ENCODE data around the gene TYW3. TPM values are rescaled to one million over a fixed set of nuclear protein-coding genes. Genes with fewer than 3 reads are reported as not detected.

TYW3 gene
- total RNA-seq, 1 donor from 2014 or later, result 0.13 TPM

DNA sequence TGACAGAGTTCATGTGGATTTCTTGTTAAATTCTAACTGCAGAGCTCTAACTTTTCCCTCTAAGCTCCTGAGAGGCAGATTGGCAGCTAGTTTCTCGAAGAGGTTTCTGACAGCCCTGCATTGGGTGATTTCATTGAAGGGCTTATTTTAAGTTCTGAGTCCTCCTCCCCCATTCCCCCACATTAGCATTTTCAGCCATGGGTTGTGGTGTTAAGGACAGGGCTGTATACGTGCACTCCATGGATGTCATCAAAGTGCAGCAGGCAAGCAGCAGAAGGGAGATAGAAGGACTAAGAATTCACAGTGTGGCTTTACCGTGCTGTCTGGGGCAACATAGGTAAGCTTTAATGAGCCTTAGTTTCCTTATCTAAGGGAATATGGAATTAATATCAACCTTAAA lies 19.1 kb upstream of the TYW3 start:
- Histone ChIP-seq H3K4me2 (peak overlapping the region; percentile 21), H3K9ac (no peak overlapping the region), H3K27ac (no peak overlapping the region), H2AFZ (replicated peaks) (peak overlapping the region; percentile 67), H3K4me1 (peaks cover 17% of the 10 kb centered on the region), H3K36me3 (no peaks in the 10 kb centered on the region), H4K20me1 (ENCODE audit: low read depth) (no peaks in the 10 kb centered on the region), H3K79me2 (ENCODE audit: low read depth) (no peaks in the 10 kb centered on the region), H3F3A (ENCODE audit: low read depth) (no peaks in the 10 kb centered on the region), H3K27me3 (no peaks in the 10 kb centered on the region), H3K4me3 (no peak overlapping the region), H3K9me3 (ENCODE audit: low read depth) (no peaks in the 10 kb centered on the region)
- TF ChIP-seq EZH2 (IDR thresholded peaks at IDR 0.05) (no peak), EZH2phosphoT487 (IDR thresholded peaks at IDR 0.05) (no peak), CTCF (IDR thresholded peaks at IDR 0.05) (no peak)
- DNase-seq (ENCODE audit: low spot score), result no peak
- H3K27ac Mint-ChIP-seq, result no peak overlapping the region
- H3K4me1 Mint-ChIP-seq, result peaks cover 10% of the 10 kb centered on the region
- H3K27me3 Mint-ChIP-seq (ENCODE audit: insufficient read depth, low read depth), result no peaks in the 10 kb centered on the region
- no peak overlapping the region for H3K4me3 Mint-ChIP-seq
- peaks cover 2% of the 10 kb centered on the region for H3K36me3 Mint-ChIP-seq
- H3K9me3 Mint-ChIP-seq, result no peaks in the 10 kb centered on the region

DNA sequence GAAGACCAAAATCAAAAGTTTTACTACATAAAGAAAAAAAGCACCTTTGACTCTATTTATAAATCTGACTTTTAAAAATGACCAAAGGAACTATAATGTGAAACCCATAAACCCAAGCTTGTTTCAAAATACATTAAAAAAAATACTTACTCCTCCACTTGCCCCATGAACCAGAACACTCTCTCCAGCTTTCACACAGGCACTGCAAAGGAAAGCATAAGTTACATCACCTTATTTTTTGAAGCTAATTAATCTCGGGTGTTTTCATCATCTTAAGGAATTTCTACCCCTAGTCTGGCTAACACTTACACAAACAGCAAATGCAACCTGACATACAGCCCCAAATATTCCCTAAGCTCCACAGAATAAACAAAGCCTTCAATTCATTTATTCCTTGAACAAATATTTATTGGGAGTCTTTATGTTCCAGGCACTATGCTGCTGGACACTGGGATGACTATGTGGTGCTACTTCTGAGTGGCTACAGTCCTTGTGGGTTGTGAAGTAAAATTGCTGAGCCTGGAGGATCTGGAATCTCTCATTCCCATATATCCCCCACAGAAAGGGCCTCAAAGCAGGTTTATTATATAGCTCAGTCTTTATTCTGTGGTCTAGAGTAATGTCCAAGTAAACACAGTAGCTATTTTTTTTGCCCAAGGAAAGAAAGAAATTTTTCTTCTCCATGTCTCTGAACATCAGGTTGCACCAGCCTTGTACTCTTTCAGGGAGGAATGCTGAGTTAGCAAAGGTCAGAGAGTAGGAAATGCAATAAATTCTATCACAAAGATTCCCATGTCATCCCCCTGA lies 18.3 kb upstream of the TYW3 start:
- Mint-ChIP-seq H3K27ac (no peak overlapping the region), H3K27me3 (ENCODE audit: insufficient read depth, low read depth) (no peaks in the 10 kb centered on the region), H3K9me3 (no peaks in the 10 kb centered on the region), H3K4me3 (no peak overlapping the region), H3K36me3 (peaks cover 2% of the 10 kb centered on the region), H3K4me1 (peaks cover 10% of the 10 kb centered on the region)
- no peak for DNase-seq (ENCODE audit: low spot score)
- no peaks in the 10 kb centered on the region for H3K27me3 ChIP-seq
- H3K4me2 ChIP-seq, result no peak overlapping the region
- H3K9me3 ChIP-seq (ENCODE audit: low read depth), result no peaks in the 10 kb centered on the region
- H3K27ac ChIP-seq, result no peak overlapping the region
- H4K20me1 ChIP-seq (ENCODE audit: low read depth), result no peaks in the 10 kb centered on the region
- H3K36me3 ChIP-seq, result no peaks in the 10 kb centered on the region
- H3K4me1 ChIP-seq, result peaks cover 17% of the 10 kb centered on the region
- H3K4me3 ChIP-seq, result no peak overlapping the region
- no peak overlapping the region for H3K9ac ChIP-seq
- no peak for TF ChIP-seq EZH2phosphoT487 (IDR thresholded peaks at IDR 0.05)
- TF ChIP-seq EZH2 (IDR thresholded peaks at IDR 0.05), result no peak
- no peak for TF ChIP-seq CTCF (IDR thresholded peaks at IDR 0.05)
- H3F3A ChIP-seq (ENCODE audit: low read depth), result no peaks in the 10 kb centered on the region
- no peaks in the 10 kb centered on the region for H3K79me2 ChIP-seq (ENCODE audit: low read depth)
- no peak overlapping the region for H2AFZ ChIP-seq (replicated peaks)

DNA sequence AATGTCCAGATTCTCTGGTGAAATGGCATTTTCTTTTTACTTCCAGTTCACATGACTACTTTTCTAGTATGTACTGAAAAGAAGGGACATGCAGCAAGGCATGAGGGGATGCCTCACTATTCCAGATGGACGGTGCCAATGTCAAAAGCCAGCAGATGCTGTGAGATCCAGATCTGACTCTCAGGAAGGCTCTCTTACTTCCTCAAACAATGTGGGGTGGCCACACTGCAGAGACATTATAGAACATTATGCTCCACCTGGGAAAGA lies 17.8 kb upstream of the TYW3 start:
- H3K27ac Mint-ChIP-seq, result no peak overlapping the region
- peaks cover 10% of the 10 kb centered on the region for H3K4me1 Mint-ChIP-seq
- H3K4me1 ChIP-seq, result peaks cover 17% of the 10 kb centered on the region
- peaks cover 2% of the 10 kb centered on the region for H3K36me3 Mint-ChIP-seq
- H3K27ac ChIP-seq, result no peak overlapping the region
- no peaks in the 10 kb centered on the region for H3K27me3 ChIP-seq
- no peak overlapping the region for H2AFZ ChIP-seq (replicated peaks)
- no peaks in the 10 kb centered on the region for H3K79me2 ChIP-seq (ENCODE audit: low read depth)
- no peak overlapping the region for H3K4me3 ChIP-seq
- no peak overlapping the region for H3K4me3 Mint-ChIP-seq
- no peak for DNase-seq (ENCODE audit: low spot score)
- no peaks in the 10 kb centered on the region for H3K9me3 Mint-ChIP-seq
- H3K27me3 Mint-ChIP-seq (ENCODE audit: insufficient read depth, low read depth), result no peaks in the 10 kb centered on the region
- H3K9ac ChIP-seq, result no peak overlapping the region
- no peak for TF ChIP-seq EZH2phosphoT487 (IDR thresholded peaks at IDR 0.05)
- no peak overlapping the region for H3K4me2 ChIP-seq
- H3F3A ChIP-seq (ENCODE audit: low read depth), result no peaks in the 10 kb centered on the region
- no peaks in the 10 kb centered on the region for H4K20me1 ChIP-seq (ENCODE audit: low read depth)
- H3K36me3 ChIP-seq, result no peaks in the 10 kb centered on the region
- H3K9me3 ChIP-seq (ENCODE audit: low read depth), result no peaks in the 10 kb centered on the region

DNA sequence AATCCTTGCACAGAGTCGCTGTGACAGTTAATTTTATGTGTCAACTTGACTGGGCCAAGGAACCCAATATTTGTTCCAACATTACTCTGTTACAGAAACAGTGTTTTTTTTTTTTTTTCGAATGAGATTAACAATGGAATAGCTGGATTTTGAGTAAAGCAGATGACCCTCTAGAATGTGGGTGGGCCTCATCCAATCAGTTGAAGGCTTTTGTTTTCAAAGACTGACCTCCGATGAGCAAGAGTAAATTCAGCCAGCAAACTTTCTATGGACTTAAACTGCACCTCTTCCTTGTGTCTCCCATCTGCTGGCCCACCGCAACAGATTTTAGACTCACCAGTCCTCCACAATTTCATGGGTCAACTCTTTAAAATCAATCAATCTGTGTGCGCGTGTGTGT lies 17.1 kb upstream of the TYW3 start:
- Histone ChIP-seq H3K36me3 (no peaks in the 10 kb centered on the region), H3K27me3 (no peaks in the 10 kb centered on the region), H3K9ac (no peak overlapping the region), H4K20me1 (ENCODE audit: low read depth) (no peaks in the 10 kb centered on the region), H3K4me3 (no peak overlapping the region), H3F3A (ENCODE audit: low read depth) (no peaks in the 10 kb centered on the region), H3K9me3 (ENCODE audit: low read depth) (no peaks in the 10 kb centered on the region), H3K4me2 (no peak overlapping the region), H3K79me2 (ENCODE audit: low read depth) (no peaks in the 10 kb centered on the region), H2AFZ (replicated peaks) (no peak overlapping the region), H3K27ac (no peak overlapping the region), H3K4me1 (peaks cover 17% of the 10 kb centered on the region)
- TF ChIP-seq CTCF (IDR thresholded peaks at IDR 0.05), result no peak
- TF ChIP-seq EZH2phosphoT487 (IDR thresholded peaks at IDR 0.05), result no peak
- no peak for TF ChIP-seq EZH2 (IDR thresholded peaks at IDR 0.05)
- no peak for DNase-seq (ENCODE audit: low spot score)
- Mint-ChIP-seq H3K4me1 (peaks cover 10% of the 10 kb centered on the region), H3K36me3 (peaks cover 2% of the 10 kb centered on the region), H3K9me3 (no peaks in the 10 kb centered on the region), H3K27me3 (ENCODE audit: insufficient read depth, low read depth) (no peaks in the 10 kb centered on the region), H3K4me3 (no peak overlapping the region), H3K27ac (no peak overlapping the region)
